Neural progenitor cell (in vitro differentiated cells): ENCODE measurements around the gene PRDM11.

Experiments used
- CTCF ChIP-seq: fragments of 200-600 bp; sonication (generic); IDR thresholded peaks from 2 replicates; pipeline ENCODE4 v1.5.1; 2017; ENCODE audit warnings: antibody characterized with exemption, mild to moderate bottlenecking
- EZH2 ChIP-seq: fragments of 200-600 bp; sonication (generic); IDR thresholded peaks from 2 replicates; pipeline ENCODE4 v1.6.1; 2017; ENCODE audit warnings: antibody characterized with exemption, mild to moderate bottlenecking, moderate library complexity
- EZH2phosphoT487 ChIP-seq: fragments of 200-600 bp; sonication (generic); IDR thresholded peaks from 2 replicates; pipeline ENCODE4 v1.6.1; 2017; ENCODE audit warnings: antibody characterized with exemption

- TF ChIP-seq EZH2 (no peak), CTCF (no peak), EZH2phosphoT487 (no peak)
These were observed 61.7 kb downstream of the PRDM11 start for GRCh38 chr11:45208135-45208534.
